ENCODE data around the gene TNXB.
A peak's percentile ranks its signal among the peaks of the same experiment; 100 is the strongest.
"Not testable (repeated sequence)": the region's sequence is repeated elsewhere in the genome, so short reads cannot be mapped to it uniquely, and the experiment has no call there.

TNXB gene

DNA sequence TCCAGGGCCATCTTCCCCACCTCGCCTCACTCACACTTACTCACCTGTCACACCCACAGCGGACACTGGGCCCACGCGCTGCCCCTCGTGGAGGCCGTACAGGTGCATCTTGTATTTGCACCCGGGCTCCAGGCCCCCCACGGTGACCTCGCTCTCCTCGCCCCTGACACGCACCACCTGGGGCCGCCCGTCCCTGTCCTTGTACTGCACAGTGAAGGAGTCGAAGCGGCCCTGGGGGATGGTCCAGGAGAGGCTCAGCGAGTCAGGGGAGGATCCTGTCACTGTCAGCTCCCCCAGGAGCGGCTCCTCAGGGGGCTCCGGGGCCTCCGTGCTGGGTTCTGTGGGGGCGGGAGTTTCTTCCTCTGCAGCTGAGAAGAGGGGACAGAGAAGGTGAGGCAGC lies 56.5 kb downstream of the TNXB start:
- DNase-seq: not testable (repeated sequence)

DNA sequence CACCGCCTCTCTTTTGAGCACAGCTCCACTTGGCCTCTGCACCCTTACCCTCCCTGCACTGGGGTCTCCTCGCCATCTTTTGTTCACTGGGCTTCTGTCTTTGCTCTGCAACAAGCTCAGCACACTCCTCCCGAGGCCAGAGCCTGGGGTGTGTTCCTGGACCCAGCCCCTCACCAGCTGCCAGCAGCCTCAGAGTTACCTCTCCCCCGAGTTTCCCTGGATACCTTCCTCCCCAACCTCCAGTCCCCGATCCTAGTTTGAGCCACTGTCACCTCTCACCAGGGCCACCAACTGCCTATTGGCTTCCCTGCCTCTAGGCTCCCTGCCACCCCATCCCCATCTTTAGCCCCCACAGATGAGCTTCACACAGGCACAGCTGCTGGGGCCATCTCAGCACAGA lies 58.6 kb downstream of the TNXB start:
- DNase-seq: no peak

- not testable (repeated sequence) for DNase-seq
Measured at GRCh38 chr6:32049736-32050135, 59.4 kb downstream of the TNXB start.

DNA sequence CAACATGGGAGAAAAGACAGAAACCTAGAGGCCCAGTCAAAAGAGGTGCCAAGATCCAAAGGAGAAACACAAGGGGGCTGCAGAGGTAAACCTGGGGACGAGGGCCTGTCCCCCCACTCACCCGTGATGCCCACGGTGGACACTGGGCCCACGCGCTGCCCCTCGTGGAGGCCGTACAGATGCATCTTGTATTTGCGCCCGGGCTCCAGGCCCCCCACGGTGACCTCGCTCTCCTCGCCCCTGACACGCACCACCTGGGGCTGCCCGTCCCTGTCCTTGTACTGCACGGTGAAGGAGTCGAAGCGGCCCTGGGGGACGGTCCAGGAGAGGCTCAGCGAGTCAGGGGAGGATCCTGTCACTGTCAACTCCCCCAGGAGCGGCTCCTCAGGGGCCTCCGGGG lies 60.0 kb downstream of the TNXB start:
- DNase-seq: not testable (repeated sequence)

DNA sequence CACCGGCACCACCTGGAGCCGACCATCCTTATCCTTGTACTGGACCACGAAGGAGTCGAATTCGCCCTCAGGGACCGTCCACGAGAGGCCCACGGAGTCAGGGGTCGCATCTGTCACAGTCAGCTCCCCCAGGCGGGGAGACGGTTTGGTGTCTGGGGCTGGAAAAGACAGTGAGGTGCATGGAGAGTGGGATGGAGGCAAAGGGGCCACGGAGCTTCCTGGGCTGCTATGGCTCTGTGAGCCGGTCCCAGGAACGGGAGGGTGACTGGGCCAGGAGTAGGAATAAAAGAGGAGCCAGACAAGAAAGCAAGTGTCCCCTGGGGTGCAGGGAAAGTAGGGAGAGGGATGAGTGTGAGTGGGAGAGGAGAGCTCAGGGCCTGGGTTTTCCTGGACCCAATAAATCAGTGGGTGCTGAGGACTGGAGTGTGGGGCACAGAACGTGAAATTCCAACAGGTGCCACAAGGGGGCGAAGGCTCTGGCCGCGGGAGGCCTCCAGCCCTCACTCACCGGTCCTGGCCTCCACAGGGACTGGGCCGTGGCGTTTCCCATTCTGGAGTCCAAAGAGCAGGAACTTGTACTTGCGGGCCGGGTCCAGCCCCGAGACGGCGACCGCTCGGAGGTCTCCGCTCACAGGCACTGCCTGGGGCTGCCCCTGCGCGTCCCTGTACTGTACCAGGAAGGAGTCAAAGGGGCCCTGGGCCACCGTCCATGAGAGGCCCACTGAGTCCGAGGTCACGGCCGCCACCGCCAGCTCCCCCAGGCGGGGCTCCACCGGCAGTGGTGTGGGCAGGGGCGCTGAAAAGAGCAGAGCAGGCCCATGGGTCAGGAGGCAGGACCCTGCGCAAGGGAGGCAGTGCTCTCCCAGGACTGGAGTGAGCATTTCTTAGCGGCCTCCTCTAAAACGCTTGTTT lies 61.0 kb downstream of the TNXB start:
- DNase-seq: peak; percentile 78

DNA sequence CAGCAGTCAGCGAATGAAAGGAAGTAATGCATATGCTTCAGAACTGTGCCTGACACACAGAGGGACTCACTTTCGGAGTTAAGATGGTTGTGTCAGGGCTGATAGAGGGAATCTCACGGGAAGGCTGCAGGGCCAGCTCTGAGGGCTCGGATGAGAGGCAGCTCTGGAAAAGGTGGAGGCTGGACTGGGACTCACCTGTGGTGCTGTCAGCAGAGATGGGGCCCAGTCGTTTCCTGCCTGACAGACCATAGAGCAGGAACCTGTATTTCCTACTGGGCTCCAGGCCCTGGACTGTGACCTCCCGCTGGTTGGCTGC lies 61.6 kb downstream of the TNXB start:
- no peak for DNase-seq

GRCh38 chr6:32047084-32047478 lies 62.1 kb downstream of the TNXB start:
- DNase-seq: no peak

DNA sequence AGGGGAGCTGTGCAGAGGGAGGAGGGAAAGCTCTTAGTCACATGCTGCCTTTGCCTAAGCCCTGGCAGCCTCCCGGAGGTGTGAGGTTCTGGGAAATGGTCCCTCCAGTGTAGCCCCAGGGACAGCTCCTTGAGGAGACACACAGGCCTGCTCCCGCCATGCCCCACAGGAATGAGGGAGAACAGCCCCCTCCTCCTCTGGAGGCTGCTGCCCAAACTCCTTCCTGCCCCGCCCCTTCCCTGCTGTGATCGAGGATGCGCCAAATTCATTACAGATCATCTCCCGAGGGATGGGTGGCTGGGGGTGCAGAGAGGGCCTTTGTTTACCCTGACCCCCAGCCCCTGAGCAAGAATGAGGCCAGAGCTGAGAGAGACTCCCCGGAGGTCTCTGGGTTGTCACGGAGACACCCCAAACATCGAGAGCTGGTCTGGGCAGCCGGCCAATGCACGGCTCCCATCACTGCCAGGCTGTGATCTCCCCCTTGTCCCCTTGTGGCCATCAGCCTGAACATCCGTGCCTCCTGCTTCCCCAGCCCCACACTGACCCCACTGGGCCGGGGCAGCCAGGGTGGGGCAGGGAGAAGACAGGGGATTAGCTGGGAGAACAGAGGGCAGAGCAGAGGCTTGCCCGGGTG lies 62.6 kb downstream of the TNXB start:
- no peak for DNase-seq

DNA sequence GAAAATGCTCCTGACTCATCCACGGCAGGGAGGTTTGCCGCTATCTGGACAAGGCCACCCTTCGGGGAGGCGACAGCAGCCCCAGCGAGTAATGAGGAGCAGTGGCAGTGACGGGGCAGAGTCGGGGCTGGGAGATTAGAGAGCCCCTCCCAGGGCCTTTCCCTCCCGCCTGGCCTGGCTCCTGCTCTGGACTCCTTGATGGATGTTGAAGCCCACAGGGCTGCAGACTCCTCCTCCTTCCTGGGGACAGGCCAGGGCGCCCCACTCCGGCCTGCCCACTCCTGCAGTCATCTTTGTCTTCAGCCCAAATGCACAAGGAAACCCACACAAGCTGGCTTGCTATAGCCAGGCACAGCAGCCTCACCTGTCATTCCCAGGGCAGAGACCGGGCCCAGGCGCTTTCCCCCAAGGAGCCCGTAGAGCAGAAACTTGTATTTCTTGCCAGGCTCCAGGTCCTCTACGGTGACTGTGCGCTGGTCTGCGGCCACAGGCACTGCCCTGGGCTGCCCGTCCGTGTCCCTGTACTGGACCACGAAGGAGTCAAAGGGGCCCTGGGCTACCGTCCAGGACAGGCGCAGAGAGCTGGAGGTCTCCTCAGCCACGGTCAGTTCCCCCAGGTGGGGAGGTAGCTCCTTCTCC lies 63.2 kb downstream of the TNXB start:
- DNase-seq: no peak

GRCh38 chr6:32044916-32045315 lies 64.2 kb downstream of the TNXB start:
- DNase-seq: not testable (repeated sequence)

DNA sequence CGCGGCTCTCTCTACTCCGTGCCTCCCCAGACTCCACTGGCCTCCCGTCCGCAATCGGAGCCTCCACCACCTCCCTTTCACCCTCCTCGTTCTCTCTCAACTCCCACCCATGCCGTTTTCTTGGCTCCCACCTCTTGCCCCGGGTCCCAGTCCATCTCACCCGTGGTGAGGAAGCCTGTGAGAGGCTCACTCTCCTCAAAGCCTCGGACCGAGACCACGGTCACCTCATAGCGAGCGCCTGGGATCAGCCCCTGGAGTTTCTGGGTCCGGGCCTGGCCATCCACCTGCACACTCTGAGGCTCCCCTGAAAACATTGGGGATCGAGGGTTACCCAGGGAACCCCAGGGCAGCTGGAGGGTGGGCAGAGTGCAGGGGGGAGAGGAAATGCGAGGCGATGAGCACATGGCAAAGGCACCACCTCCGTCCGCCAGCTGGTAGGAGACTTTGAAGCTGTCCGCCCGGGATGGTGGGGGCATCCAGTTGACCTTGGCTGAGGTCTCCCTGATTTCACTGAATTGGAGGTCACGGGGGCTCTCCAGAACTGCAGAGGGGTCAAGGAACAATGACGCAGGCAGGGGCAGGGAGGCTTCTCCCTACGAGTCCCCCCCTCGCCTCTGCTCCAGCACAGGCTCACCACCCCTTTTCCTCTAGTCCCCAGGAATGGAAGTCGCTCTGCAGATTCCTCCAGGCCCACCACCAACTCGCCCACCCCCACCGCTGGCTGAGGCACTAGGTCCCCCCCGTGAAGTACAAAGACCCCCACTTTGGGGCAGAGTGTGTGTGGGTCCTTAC lies 65.4 kb downstream of the TNXB start:
- DNase-seq: not testable (repeated sequence)

GRCh38 chr6:32042276-32042675 lies 66.9 kb downstream of the TNXB start:
- DNase-seq: not testable (repeated sequence)

DNA sequence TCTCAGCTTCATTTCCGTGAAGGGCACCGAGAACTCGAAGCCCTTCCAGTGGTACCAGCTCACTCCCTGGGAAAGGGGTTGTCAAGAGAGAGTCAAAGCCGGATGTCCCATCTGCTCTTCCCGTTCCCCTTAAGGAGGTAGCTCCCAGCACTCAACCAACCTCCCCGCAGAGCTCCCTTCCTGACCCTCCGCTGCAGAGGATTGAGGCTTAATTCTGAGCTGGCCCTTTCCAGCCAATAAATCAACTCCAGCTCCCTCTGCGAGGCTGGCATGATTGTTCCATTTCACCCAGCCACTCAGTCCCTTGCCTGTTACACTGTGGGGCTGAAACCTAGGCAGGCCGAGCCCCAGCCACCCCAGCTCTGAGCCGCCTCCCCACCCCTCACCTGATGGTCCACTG lies 67.8 kb downstream of the TNXB start:
- not testable (repeated sequence) for DNase-seq

DNA sequence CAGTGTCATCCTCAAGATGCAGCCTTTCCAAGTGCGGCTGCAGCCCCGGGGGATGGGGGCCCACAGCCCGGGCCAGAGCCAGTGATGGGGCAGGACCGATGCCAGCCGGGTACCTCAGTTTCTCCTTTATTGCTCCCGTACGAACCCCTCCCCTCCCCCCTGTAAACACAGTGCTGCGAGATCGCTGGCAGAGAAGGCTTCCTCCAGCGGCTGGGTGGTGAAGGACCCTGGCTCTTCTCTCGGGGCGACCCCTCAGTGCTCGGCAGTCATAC lies 68.2 kb downstream of the TNXB start:
- not testable (repeated sequence) for DNase-seq

DNA sequence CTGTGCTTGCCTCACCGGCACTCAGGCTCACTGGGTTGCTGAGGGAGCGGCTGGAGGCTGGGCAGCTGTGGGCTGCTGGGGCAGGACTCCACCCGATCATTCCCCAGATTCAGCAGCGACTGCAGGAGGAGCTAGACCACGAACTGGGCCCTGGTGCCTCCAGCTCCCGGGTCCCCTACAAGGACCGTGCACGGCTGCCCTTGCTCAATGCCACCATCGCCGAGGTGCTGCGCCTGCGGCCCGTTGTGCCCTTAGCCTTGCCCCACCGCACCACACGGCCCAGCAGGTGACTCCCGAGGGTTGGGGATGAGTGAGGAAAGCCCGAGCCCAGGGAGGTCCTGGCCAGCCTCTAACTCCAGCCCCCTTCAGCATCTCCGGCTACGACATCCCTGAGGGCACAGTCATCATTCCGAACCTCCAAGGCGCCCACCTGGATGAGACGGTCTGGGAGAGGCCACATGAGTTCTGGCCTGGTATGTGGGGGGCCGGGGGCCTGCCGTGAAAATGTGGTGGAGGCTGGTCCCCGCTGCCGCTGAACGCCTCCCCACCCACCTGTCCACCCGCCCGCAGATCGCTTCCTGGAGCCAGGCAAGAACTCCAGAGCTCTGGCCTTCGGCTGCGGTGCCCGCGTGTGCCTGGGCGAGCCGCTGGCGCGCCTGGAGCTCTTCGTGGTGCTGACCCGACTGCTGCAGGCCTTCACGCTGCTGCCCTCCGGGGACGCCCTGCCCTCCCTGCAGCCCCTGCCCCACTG lies 68.7 kb downstream of the TNXB start:
- not testable (repeated sequence) for DNase-seq

DNA sequence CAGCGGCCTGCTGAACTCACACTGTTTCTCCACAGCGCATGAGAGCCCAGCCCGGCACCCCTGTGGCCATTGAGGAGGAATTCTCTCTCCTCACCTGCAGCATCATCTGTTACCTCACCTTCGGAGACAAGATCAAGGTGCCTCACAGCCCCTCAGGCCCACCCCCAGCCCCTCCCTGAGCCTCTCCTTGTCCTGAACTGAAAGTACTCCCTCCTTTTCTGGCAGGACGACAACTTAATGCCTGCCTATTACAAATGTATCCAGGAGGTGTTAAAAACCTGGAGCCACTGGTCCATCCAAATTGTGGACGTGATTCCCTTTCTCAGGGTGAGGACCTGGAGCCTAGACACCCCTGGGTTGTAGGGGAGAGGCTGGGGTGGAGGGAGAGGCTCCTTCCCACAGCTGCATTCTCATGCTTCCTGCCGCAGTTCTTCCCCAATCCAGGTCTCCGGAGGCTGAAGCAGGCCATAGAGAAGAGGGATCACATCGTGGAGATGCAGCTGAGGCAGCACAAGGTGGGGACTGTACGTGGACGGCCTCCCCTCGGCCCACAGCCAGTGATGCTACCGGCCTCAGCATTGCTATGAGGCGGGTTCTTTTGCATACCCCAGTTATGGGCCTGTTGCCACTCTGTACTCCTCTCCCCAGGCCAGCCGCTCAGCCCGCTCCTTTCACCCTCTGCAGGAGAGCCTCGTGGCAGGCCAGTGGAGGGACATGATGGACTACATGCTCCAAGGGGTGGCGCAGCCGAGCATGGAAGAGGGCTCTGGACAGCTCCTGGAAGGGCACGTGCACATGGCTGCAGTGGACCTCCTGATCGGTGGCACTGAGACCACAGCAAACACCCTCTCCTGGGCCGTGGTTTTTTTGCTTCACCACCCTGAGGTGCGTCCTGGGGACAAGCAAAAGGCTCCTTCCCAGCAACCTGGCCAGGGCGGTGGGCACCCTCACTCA lies 69.5 kb downstream of the TNXB start:
- not testable (repeated sequence) for DNase-seq

DNA sequence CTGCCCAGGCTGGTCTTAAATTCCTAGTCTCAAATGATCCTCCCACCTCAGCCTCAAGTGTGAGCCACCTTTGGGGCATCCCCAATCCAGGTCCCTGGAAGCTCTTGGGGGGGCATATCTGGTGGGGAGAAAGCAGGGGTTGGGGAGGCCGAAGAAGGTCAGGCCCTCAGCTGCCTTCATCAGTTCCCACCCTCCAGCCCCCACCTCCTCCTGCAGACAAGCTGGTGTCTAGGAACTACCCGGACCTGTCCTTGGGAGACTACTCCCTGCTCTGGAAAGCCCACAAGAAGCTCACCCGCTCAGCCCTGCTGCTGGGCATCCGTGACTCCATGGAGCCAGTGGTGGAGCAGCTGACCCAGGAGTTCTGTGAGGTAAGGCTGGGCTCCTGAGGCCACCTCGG lies 70.3 kb downstream of the TNXB start:
- DNase-seq: not testable (repeated sequence)

GRCh38 chr6:32037598-32038524 lies 71.3 kb downstream of the TNXB start, which contains the start of gene CYP21A2:
Gene CYP21A2 (plus strand): TSS chr6:32038415. CDS start chr6:32038423, 8 bp downstream.
- DNase-seq: not testable (repeated sequence)

DNA sequence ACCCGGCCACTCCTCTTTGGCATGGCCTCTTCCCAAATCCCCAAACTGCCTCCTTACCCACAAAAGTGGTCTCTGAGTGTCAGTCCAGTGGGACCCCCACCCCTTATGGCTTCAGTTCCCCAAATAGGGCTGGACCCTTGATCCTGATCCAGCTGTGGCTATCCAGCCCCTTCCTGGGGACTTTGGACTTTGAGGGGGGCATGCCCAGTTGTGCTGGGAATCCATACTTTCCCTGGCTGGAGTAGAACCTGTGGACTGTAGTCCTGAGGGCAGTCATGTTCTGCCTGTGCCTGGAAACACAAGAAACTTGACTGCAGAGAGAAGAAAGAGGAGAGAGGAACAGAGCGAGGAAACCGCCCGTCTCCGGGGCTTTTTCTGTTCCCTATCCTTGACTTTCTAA lies 72.0 kb downstream of the TNXB start:
- DNase-seq: not testable (repeated sequence)

Data from CD4-positive, alpha-beta T cell treated with Interleukin-17A for 4 hours (primary cell).